ENCODE measurements around the gene KCNK6. TPM values are rescaled to one million over a fixed set of nuclear protein-coding genes. Genes with fewer than 3 reads are reported as not detected.

Gene KCNK6
- total RNA-seq: 3.9 and 8.2 TPM in 2 replicates

GRCh38 chr19:38319421-38320258 is at the start of gene KCNK6:
TSS of gene KCNK6 (plus strand) at chr19:38319845. CDS start at chr19:38319951, 106 bp downstream.

GRCh38 chr19:38303517-38304351 is 15.9 kb upstream of the KCNK6 start, which contains the start of gene C19orf33:
TSS of gene C19orf33 (plus strand) at chr19:38304251. CDS start at chr19:38304262, 11 bp downstream.

GRCh38 chr19:38315657-38316476 is 3.8 kb upstream of the KCNK6 start, which contains the start of gene YIF1B:
TSS of gene YIF1B (minus strand) at chr19:38315947. CDS start at chr19:38315917, 30 bp downstream.

GRCh38 chr19:38374332-38375097 is 54.9 kb downstream of the KCNK6 start, which contains the start of gene PSMD8:
TSS of gene PSMD8 (plus strand) at chr19:38374571. CDS start at chr19:38374602, 31 bp downstream.

Small RNAs within 50 kb of the gene (small RNA-seq; reads per million reads assigned to genes)
- gene RF00019: not detected

Other genes starting within 250 kb of the KCNK6 start
- 1.4 and 2.1 TPM in 2 replicates for gene DPF1, start 95.6 kb upstream of the KCNK6 start, total RNA-seq
- 0.29 TPM in 1 of 2 replicates, not detected in the other for gene PPP1R14A, start 63.5 kb upstream of the KCNK6 start, total RNA-seq
- 3.1 and 3.5 TPM in 2 replicates for gene SPINT2, start 55.3 kb upstream of the KCNK6 start, total RNA-seq
- gene C19orf33, start 15.6 kb upstream of the KCNK6 start, total RNA-seq: 9.8 and 14.8 TPM in 2 replicates
- gene YIF1B, start 3.9 kb upstream of the KCNK6 start, total RNA-seq: 49.5 and 58.4 TPM in 2 replicates
- 0.79 and 1.1 TPM in 2 replicates for gene CATSPERG, start 16.0 kb downstream of the KCNK6 start, total RNA-seq
- 217 and 265 TPM in 2 replicates for gene PSMD8, start 54.7 kb downstream of the KCNK6 start, total RNA-seq
- 0.57 and 0.80 TPM in 2 replicates for gene GGN, start 68.2 kb downstream of the KCNK6 start, total RNA-seq
- 7.8 and 11.0 TPM in 2 replicates for gene SPRED3, start 68.9 kb downstream of the KCNK6 start, total RNA-seq
- 9.0 and 10.1 TPM in 2 replicates for gene FAM98C, start 83.2 kb downstream of the KCNK6 start, total RNA-seq
- gene RASGRP4, start 106.4 kb downstream of the KCNK6 start, total RNA-seq: not detected in 2 replicates
- gene RYR1, start 113.8 kb downstream of the KCNK6 start, total RNA-seq: under 0.01 TPM in 1 of 2 replicates, not detected in the other

Data from thoracic aorta endothelial cell (primary cell).